ENCODE data around the gene DHX8.
"Not testable (repeated sequence)": the region's sequence is repeated elsewhere in the genome, so short reads cannot be mapped to it uniquely, and the experiment has no call there.

DHX8 gene

DNA sequence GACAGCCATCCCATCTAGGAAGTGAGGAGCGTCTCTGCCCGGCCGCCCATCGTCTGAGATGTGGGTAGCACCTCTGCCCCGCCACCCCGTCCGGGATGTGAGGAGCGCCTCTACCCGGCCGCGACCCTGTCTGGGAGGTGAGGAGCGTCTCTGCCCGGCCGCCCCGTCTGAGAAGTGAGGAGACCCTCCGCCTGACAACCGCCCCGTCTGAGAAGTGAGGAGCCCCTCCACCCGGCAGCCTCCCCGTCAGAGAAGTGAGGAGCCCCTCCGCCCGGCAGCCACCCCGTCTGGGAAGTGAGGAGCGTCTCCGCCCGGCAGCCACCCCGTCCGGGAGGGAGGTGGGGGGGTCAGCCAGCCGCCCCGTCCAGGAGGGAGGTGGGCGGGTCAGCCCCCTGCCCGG is 32.0 kb upstream of the DHX8 start:
- H3K27me3 Mint-ChIP-seq, result peaks cover 14% of the 10 kb centered on the region
- H3K4me3 Mint-ChIP-seq, DNase-seq, H3K36me3 Mint-ChIP-seq, H3K9me3 Mint-ChIP-seq, CTCF ChIA-PET, H3K27ac Mint-ChIP-seq, H3K4me1 Mint-ChIP-seq: not testable (repeated sequence)

DNA sequence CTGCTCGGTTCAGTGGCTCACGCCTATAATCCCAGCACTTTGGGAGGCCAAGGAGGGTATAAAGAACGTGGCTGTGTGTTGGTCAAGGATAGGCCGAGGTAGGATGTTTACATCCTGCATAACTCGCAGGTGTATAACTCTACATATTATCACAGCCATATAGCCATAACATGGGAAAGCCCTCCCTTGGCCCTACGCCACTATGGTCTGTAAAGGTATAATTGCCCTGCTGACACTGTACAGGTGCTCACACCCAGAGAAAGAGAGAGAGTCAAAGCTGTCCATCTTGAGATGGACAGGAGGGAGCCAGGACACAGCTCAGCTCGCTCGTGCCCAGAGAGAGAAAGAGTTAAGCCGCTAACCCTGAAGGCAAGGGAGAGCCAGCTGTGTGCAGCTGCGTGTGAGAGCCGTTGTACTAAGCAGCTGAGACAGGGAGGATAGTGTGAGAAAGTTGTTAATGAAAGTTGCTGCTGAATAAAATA is 30.4 kb upstream of the DHX8 start:
- Mint-ChIP-seq H3K4me3 (no peak overlapping the region), H3K27me3 (peaks cover 17% of the 10 kb centered on the region), H3K9me3 (no peaks in the 10 kb centered on the region), H3K4me1 (no peaks in the 10 kb centered on the region), H3K27ac (no peak overlapping the region), H3K36me3 (no peaks in the 10 kb centered on the region)
- CTCF ChIA-PET, result interaction anchor here (0.7 kb wide), 1 partner anchor 704 kb away, joined by 3 read pairs; no protein-coding TSS in a partner anchor
- no peak for DNase-seq

DNA sequence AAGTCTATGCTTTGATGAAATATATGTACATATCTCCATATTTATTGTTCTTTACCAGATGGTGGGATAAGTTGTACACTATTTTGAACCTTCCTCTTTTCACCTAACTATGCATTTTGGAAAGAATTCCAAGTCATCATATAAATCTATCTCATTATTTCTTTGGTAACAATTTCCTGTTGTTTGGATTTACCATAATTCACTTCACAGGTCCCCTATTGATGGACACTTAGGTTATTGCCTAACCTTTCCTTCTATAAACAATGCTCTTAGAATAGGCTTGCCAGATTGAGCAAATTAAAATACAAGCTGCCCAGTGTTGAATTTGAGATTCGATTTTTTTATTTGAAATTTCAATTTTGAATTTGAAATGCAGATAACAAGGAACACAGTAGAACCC is 28.9 kb upstream of the DHX8 start:
- no peaks in the 10 kb centered on the region for H3K4me1 Mint-ChIP-seq
- H3K27me3 Mint-ChIP-seq, result peaks cover 12% of the 10 kb centered on the region
- no peaks in the 10 kb centered on the region for H3K9me3 Mint-ChIP-seq
- no peak for DNase-seq
- no peaks in the 10 kb centered on the region for H3K36me3 Mint-ChIP-seq
- CTCF ChIA-PET, result no interaction called here
- H3K27ac Mint-ChIP-seq, result no peak overlapping the region
- H3K4me3 Mint-ChIP-seq, result no peak overlapping the region

DNA sequence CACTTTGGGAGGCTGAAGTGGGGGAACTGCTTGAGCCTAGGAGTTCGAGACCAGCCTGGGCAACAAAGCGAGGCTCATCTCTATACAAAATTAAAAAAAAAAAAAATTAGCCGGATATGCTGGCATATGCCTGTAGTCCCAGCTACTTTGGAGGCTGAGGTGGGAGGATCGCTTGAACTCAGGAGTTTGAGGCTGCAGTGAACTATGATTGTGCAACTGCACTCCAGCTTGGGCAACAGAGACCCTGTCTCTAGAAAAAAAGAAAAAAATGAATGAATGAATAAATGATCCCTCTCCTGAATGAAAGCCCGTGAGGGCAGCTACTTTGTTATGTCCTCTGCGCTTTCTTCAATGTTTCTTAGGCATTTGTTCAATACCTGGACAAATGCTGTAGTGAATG is 27.7 kb upstream of the DHX8 start:
- H3K36me3 Mint-ChIP-seq, result no peaks in the 10 kb centered on the region
- H3K4me3 Mint-ChIP-seq, result no peak overlapping the region

DNA sequence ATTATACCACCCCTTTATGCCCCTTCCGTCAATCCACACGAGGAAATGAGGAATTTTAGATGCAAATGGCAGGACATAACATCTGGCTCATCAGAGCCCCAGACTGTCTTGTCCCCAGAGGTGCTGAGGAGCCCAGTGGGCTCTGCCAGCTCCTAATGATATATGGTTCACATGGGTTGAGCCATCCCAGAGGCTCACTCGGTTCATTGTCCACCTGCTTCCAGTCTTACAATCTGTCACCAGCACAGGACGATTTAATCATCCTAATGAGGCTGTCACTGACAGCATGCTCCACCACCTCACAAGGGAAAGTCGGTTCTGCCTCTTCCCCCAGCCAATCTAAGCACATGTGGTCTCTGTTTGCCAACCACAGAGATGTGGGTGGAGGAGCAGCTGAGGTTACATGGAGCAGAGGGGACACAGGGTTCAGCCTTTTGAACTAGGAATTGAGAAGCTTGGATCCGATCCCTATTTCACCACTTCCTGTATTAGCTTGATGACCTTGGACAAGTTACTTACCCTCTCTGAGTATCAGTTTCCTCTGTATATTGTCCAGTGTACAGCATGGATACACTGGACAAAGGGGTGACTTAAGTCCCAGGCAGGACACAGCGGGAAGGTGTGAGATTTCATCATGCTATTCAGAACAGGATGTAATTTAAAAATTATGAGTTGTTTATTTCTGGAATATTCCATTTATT is 27.0 kb upstream of the DHX8 start:
- CTCF ChIA-PET, result interaction anchor here (0.6 to 1.1 kb wide), 2 partner anchors 27 to 63 kb away, joined by 3 read pairs; partner anchors contain the start of gene DHX8

More for the DNA sequence above, 27.7 kb upstream of the DHX8 start:
- Mint-ChIP-seq H3K27me3 (peaks cover 12% of the 10 kb centered on the region), H3K9me3 (no peaks in the 10 kb centered on the region), H3K4me1 (no peaks in the 10 kb centered on the region), H3K27ac (no peak overlapping the region)
- CTCF ChIA-PET, result interaction anchor here (1.1 kb wide), 1 partner anchor 63 kb away, joined by 3 read pairs; no protein-coding TSS in a partner anchor
- DNase-seq, result no peak

DNA sequence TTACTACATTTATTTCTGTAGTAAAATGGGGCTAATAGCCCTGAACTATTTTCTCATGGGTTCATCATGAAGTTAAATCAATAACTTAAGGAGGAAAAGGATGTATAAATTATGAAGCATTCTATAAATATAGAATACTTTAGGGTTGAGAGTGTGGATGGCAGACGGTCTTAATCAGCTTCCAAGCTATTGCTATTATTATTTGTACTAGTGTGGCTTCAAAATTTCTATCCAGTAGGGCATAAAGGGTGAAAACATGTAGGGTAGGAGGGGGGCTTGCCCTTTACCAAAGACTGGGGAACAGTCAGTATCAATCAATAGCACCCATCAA is 26.4 kb upstream of the DHX8 start:
- H3K27ac Mint-ChIP-seq, result no peak overlapping the region
- H3K4me3 Mint-ChIP-seq, result no peak overlapping the region
- no peak for DNase-seq
- H3K36me3 Mint-ChIP-seq, result no peaks in the 10 kb centered on the region
- CTCF ChIA-PET, result no interaction called here
- H3K9me3 Mint-ChIP-seq, result no peaks in the 10 kb centered on the region
- H3K27me3 Mint-ChIP-seq, result peaks cover 12% of the 10 kb centered on the region
- H3K4me1 Mint-ChIP-seq, result no peaks in the 10 kb centered on the region

More for the DNA sequence above, 27.0 kb upstream of the DHX8 start:
- Mint-ChIP-seq H3K4me3 (no peak overlapping the region), H3K9me3 (no peaks in the 10 kb centered on the region), H3K4me1 (no peaks in the 10 kb centered on the region), H3K27me3 (peaks cover 12% of the 10 kb centered on the region), H3K36me3 (no peaks in the 10 kb centered on the region), H3K27ac (no peak overlapping the region)
- no peak for DNase-seq

DNA sequence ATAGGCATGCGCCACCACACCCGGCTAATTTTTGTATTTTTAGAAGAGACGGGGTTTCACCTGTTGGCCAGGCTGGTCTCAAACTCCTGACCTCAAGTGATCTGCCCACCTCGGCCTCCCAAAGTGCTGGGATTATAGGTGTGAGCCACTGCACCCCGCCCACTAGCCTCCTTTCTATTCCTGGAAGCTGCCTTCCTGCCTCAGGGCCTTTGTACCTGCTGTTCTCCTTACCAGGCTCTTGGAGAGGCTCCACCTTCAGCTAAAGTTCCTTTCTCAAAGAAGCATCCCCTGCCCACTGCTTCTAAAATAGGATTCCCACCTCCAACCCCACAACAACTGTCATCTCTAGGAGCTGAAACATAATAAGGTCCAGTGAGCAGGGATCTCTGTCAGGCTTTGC is 23.9 kb upstream of the DHX8 start:
- H3K9me3 Mint-ChIP-seq, H3K27ac Mint-ChIP-seq, H3K36me3 Mint-ChIP-seq, H3K4me3 Mint-ChIP-seq, H3K4me1 Mint-ChIP-seq, H3K27me3 Mint-ChIP-seq, DNase-seq: not testable (repeated sequence)
- CTCF ChIA-PET, result interaction anchor here (1.7 kb wide), 1 partner anchor 17 kb away, joined by 3 read pairs; no protein-coding TSS in a partner anchor

DNA sequence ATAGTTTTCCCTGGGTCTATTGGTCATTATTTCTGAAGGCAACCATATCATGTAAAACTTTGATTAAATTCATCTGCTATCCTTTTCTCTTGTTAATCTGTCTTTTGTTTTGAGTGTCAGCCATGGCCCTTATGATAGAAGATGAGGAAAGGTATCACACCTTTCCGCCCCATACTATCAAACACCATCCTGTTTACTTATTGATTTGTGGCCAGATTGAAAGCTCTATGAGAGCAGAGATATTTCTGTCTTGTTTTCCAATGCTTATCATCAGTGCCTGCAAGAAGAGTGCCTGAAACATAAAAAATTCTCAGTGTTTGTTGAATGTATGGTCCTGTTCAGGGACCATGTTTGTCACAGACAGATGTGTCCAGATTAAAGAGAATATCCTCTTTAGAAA is 22.6 kb upstream of the DHX8 start:
- Mint-ChIP-seq H3K27ac (no peak overlapping the region), H3K27me3 (peaks cover 14% of the 10 kb centered on the region), H3K4me1 (no peaks in the 10 kb centered on the region), H3K4me3 (no peak overlapping the region), H3K36me3 (no peaks in the 10 kb centered on the region), H3K9me3 (peaks cover 1% of the 10 kb centered on the region)
- DNase-seq, result no peak
- CTCF ChIA-PET, result no interaction called here

DNA sequence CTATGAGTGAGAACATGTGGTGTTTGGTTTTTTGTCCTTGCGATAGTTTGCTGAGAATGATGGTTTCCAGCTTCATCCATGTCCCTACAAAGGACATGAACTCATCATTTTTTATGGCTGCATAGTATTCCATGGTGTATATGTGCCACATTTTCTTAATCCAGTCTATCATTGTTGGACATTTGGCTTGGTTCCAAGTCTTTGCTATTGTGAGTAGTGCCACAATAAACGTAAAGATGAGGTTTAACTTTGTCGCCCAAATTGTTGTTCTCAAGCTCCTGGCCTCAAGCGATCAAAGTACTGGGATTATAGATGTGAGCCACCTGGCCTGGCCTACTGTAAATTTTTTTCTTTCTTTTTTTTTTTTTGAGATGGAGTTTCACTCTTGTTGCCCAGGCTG is 21.2 kb upstream of the DHX8 start:
- not testable (repeated sequence) for H3K4me1 Mint-ChIP-seq, DNase-seq, H3K9me3 Mint-ChIP-seq, H3K27ac Mint-ChIP-seq, H3K4me3 Mint-ChIP-seq, H3K36me3 Mint-ChIP-seq
- H3K27me3 Mint-ChIP-seq, result peaks cover 10% of the 10 kb centered on the region
- CTCF ChIA-PET, result interaction anchor here (1.1 kb wide), 1 partner anchor 64 kb away, joined by 3 read pairs; the partner anchor contains the start of gene ARL4D

DNA sequence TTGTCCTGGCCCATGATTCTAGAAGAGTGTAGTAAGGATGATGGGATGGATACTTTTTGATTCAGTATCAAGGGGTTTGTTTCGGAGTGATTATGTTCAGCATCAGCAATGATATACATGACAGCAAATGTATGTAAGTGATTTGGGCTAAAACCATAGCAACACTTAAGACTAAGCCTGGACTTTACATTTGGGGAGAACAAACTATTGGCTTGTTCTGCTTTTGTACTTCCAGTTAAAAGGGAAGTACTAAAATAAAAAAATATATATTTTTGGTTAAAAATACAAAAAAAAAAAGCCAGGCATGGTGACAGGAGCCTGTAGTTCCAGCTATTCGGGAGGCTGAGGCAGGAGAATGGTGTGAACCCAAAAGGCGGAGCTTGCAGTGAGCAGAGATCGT is 20.5 kb upstream of the DHX8 start:
- peaks cover 1% of the 10 kb centered on the region for H3K9me3 Mint-ChIP-seq
- H3K36me3 Mint-ChIP-seq, result no peaks in the 10 kb centered on the region
- peaks cover 14% of the 10 kb centered on the region for H3K27me3 Mint-ChIP-seq
- no peaks in the 10 kb centered on the region for H3K4me1 Mint-ChIP-seq
- DNase-seq, result no peak
- H3K4me3 Mint-ChIP-seq, result no peak overlapping the region
- CTCF ChIA-PET, result no interaction called here
- no peak overlapping the region for H3K27ac Mint-ChIP-seq

DNA sequence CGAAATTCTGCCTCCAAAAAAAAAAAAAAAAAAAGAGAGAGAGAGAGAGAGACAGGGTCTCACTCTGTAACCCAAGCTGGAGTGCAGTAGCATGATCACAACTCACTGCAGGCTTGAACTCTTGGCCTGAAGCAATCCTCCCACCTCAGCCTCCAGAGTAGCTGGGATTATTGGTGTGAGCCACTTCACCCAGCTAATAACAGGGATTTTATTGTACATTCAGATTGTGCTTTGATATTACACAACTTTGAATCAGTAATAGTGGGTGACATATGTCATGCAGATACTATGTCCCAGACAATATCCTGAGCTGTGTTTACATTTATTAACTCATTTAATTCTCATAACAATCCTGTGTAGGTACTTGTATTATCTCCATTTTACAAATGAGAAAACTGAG is 19.7 kb upstream of the DHX8 start:
- no peaks in the 10 kb centered on the region for H3K4me1 Mint-ChIP-seq
- H3K27ac Mint-ChIP-seq, result no peak overlapping the region
- no peak overlapping the region for H3K4me3 Mint-ChIP-seq
- peaks cover 14% of the 10 kb centered on the region for H3K27me3 Mint-ChIP-seq
- no peak for DNase-seq
- H3K9me3 Mint-ChIP-seq, result peaks cover 1% of the 10 kb centered on the region
- H3K36me3 Mint-ChIP-seq, result no peaks in the 10 kb centered on the region
- CTCF ChIA-PET, result no interaction called here

DNA sequence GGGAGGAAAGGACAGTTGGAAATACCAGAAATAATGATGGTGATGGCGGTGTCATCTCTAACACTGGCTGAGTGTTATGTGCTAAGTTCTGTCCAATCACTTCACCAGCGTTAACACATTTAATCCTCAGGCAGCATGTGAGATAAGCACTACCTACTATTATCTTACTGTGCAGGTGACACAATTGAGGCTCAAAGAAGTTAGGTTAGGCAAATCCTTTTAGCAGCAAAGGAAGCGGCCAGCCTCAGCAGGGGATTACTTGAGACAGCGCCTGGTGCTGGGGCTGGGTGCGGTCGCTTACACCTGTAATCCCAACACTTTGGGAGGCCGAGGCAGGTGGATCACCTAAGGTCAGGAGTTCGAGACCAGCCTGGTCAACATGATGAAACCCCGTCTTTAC is 18.7 kb upstream of the DHX8 start:
- Mint-ChIP-seq H3K9me3 (peaks cover 1% of the 10 kb centered on the region), H3K27ac (no peak overlapping the region), H3K27me3 (peaks cover 19% of the 10 kb centered on the region), H3K4me1 (no peaks in the 10 kb centered on the region), H3K4me3 (no peak overlapping the region), H3K36me3 (no peaks in the 10 kb centered on the region)
- DNase-seq, result no peak
- CTCF ChIA-PET, result no interaction called here

DNA sequence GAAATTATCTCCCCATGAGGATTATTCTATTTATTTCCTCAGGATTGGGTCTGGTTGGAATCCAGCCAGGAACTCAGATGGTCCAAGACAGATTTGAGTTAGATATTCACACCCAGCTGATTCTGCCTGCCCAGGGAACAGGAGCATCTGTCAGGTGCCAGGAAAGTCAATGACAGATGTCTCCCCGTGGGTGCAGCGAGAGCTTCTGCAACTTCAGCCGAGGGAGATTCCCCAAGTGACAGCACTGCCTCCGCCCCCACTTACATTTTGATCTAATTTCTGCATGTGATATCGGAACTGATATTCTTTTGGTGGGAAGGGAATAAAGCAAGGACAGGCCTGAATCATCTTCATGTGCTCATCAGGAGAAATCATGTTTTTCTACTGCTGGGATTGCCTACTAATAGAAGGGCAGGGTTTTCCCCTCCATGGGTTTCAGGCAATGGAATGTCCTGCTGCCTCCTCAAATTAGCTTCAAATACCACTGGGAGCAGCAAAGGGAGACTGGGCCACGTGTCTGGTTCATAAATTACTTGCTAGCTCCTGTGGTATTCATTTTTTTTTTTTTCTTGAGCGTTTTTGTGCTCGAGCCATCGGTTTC is 15.7 kb upstream of the DHX8 start:
- H3K36me3 Mint-ChIP-seq, result no peaks in the 10 kb centered on the region
- peaks cover 19% of the 10 kb centered on the region for H3K27me3 Mint-ChIP-seq
- H3K27ac Mint-ChIP-seq, result no peak overlapping the region
- H3K9me3 Mint-ChIP-seq, result peaks cover under 1% of the 10 kb centered on the region
- CTCF ChIA-PET, result no interaction called here
- H3K4me3 Mint-ChIP-seq, result no peak overlapping the region
- DNase-seq, result no peak
- no peaks in the 10 kb centered on the region for H3K4me1 Mint-ChIP-seq

DNA sequence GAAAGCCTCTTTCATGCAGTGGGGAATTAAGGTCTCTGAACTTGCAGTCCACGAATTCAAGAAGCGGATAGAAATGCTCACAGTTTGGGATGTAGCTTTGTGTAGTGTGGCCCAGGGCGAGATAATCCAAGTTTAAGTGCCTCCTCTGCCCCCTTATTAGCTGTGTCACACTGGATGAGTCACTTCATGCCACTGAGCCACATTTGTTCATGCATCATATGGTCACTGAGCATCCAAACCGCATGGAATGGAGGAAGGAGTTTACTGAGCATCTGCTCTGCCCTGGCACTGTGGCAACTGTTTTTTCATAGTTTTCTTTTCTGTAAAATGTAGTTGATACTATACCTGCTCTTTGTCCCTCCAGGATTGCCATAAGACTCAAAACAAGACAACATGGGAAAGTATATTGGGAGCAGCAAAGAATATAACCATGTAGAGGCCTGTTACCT is 15.1 kb upstream of the DHX8 start:
- CTCF ChIA-PET, result no interaction called here
- Mint-ChIP-seq H3K4me3 (no peak overlapping the region), H3K4me1 (no peaks in the 10 kb centered on the region), H3K27ac (no peak overlapping the region), H3K36me3 (no peaks in the 10 kb centered on the region), H3K9me3 (no peaks in the 10 kb centered on the region), H3K27me3 (peaks cover 19% of the 10 kb centered on the region)
- no peak for DNase-seq

DNA sequence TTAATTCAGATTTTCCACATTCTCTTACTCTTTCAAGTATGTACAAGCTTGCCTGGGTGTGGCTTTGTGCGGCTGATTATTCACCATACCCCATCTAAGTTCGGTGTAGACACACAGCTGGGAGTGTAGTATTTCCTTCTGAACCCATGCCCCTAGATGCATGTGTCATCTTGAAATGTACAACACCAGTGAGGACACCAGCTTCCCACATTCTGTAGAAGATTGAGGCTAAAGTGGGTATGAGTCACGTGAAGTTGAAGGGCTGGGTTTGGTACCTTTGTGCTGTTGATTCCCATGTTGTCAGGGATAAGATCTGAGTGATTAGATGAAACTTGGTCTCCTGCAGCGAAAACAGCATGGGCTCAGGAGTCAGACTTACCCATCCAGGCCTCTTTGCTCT is 14.6 kb upstream of the DHX8 start:
- H3K36me3 Mint-ChIP-seq, result no peaks in the 10 kb centered on the region
- no peak overlapping the region for H3K27ac Mint-ChIP-seq
- peaks cover 19% of the 10 kb centered on the region for H3K27me3 Mint-ChIP-seq
- CTCF ChIA-PET, result interaction anchor here (1.7 kb wide), 1 partner anchor 15 kb away, joined by 4 read pairs; the partner anchor contains the start of gene DHX8
- no peaks in the 10 kb centered on the region for H3K9me3 Mint-ChIP-seq
- no peak for DNase-seq
- no peak overlapping the region for H3K4me3 Mint-ChIP-seq
- H3K4me1 Mint-ChIP-seq, result no peaks in the 10 kb centered on the region

Measured in activated naive CD4-positive, alpha-beta T cell treated with anti-CD3 and anti-CD28 coated beads, Interleukin-2, amount 10 ng/mL, durations not matched to agents 7 days and 5 days (primary cell).